HepG2 (cell line): Measurements from ENCODE around the gene BLMH. TPM values are rescaled to one million over a fixed set of nuclear protein-coding genes. Genes with fewer than 3 reads are reported as not detected.
A peak's percentile ranks its signal among the peaks of the same experiment; 100 is the strongest.

Experiments
- AFF4 ChIP-seq: sonication (generic); formaldehyde crosslinking; IDR thresholded peaks from 2 replicates; pipeline ENCODE4 v1.4.0; 2020; ENCODE audit warnings: missing genetic modification reagents
- ASH2L ChIP-seq: fragments of 300-600, 200-600 bp; sonication (generic); IDR thresholded peaks from 2 replicates; pipeline ENCODE4 v1.7.0; 2017; ENCODE audit warnings: low read depth, mild to moderate bottlenecking, moderate library complexity, mixed read lengths, low read length; ENCODE audit not compliant: insufficient read length
- CEBPG ChIP-seq: IDR thresholded peaks from 2 replicates; pipeline ENCODE4 v1.6.1; 2016
- ELF4 ChIP-seq: sonication (generic); formaldehyde crosslinking; IDR thresholded peaks from 2 replicates; pipeline ENCODE4 v1.5.0; 2020; ENCODE audit warnings: missing genetic modification reagents, mild to moderate bottlenecking, moderate library complexity, borderline replicate concordance
- FIP1L1 ChIP-seq: fragments of 200-400 bp; formaldehyde crosslinking; IDR thresholded peaks from 2 replicates; pipeline ENCODE4 v1.6.1; 2018; ENCODE audit warnings: low read depth, mild to moderate bottlenecking, low read length, moderate library complexity, borderline replicate concordance; ENCODE audit not compliant: insufficient read depth
- GMEB2 ChIP-seq: IDR thresholded peaks from 2 replicates; pipeline ENCODE4 v1.6.1; 2016; ENCODE audit warnings: missing biosample characterization, missing genetic modification reagents, low read depth
- HCFC1 ChIP-seq: fragments of 150-350 bp; IDR thresholded peaks from 2 replicates; pipeline ENCODE4 v1.6.1; 2014; ENCODE audit warnings: low read depth, low read length
- JUND ChIP-seq: sonication (generic); formaldehyde crosslinking; IDR thresholded peaks from 2 replicates; pipeline ENCODE4 v1.8.0; 2022; ENCODE audit warnings: mild to moderate bottlenecking, missing genetic modification reagents
- KAT2B ChIP-seq: fragments of 150-350 bp; IDR thresholded peaks from 2 replicates; pipeline ENCODE4 v1.6.1; 2014; ENCODE audit warnings: low read depth, low read length, borderline replicate concordance
- MAFK ChIP-seq, 2 experiments: IDR thresholded peaks in 1 of 2; conservative IDR thresholded peaks in 1 of 2; 2 replicates each; pipeline ENCODE4 v1.6.1; 2011; ENCODE audit warnings: improper control_type of control experiment in 2 of 2, low read length in 2 of 2
- NFE2 ChIP-seq: sonication (generic); formaldehyde crosslinking; IDR thresholded peaks from 2 replicates; pipeline ENCODE4 v1.4.0; 2020; ENCODE audit warnings: missing genetic modification reagents
- PPARG ChIP-seq: conservative IDR thresholded peaks from 2 replicates; pipeline ENCODE4 v1.6.1; 2016; ENCODE audit warnings: missing biosample characterization, missing genetic modification reagents
- SKI ChIP-seq: fragments of 450-650 bp; IDR thresholded peaks from one replicate; pipeline ENCODE4 v1.6.1; 2018; ENCODE audit warnings: mild to moderate bottlenecking; ENCODE audit not compliant: partially characterized antibody
- TBL1XR1 ChIP-seq: fragments of 150-350 bp; IDR thresholded peaks from 2 replicates; pipeline ENCODE4 v1.6.1; 2014; ENCODE audit warnings: borderline replicate concordance, low read length; ENCODE audit not compliant: partially characterized antibody
- TCF7 ChIP-seq: sonication (generic); IDR thresholded peaks from 2 replicates; pipeline ENCODE4 v1.6.1; 2016; ENCODE audit warnings: antibody characterized with exemption, low read depth
- ZMAT5 ChIP-seq: sonication (generic); formaldehyde crosslinking; IDR thresholded peaks from 2 replicates; pipeline ENCODE4 v1.5.0; 2020; ENCODE audit warnings: mild to moderate bottlenecking, low read depth, missing genetic modification reagents, borderline replicate concordance
- ZNF101 ChIP-seq: sonication (generic); formaldehyde crosslinking; IDR thresholded peaks from 2 replicates; pipeline ENCODE4 v1.4.0; 2020; ENCODE audit warnings: mild to moderate bottlenecking, low read depth, missing genetic modification reagents, borderline replicate concordance
- ZNF33B ChIP-seq: sonication (generic); formaldehyde crosslinking; IDR thresholded peaks from 2 replicates; pipeline ENCODE4 v1.5.1; 2020; ENCODE audit warnings: mild to moderate bottlenecking, missing genetic modification reagents
- ZNF687 ChIP-seq: sonication (generic); formaldehyde crosslinking; IDR thresholded peaks from 2 replicates; pipeline ENCODE4 v1.5.1; 2020; ENCODE audit warnings: mild to moderate bottlenecking, missing genetic modification reagents, moderate library complexity
- ZNF713 ChIP-seq: sonication (generic); formaldehyde crosslinking; IDR thresholded peaks from 2 replicates; pipeline ENCODE4 v1.4.0; 2020; ENCODE audit warnings: mild to moderate bottlenecking, missing genetic modification reagents
- polyA plus RNA-seq, 8 experiments: library from polyadenylated mRNA; depleted of rRNA in 3 of 8; stranded (reverse) in 7 of 8; unstranded in 1 of 8; fragments of >200 nt; fragmentation: Illumina TruSeq in 4 of 8; extraction: Trizol in 4 of 8; gene quantifications; 2 replicates each; pipeline versions ENCODE4 v1.2.1 to v1.2.3, GENCODE V29; 2011 to 2016; ENCODE audit warnings: low read depth in 4 of 8, missing spikeins in 1 of 8, mixed read lengths in 1 of 8; ENCODE audit not compliant: insufficient read depth in 1 of 8
- total RNA-seq, 5 experiments: library from RNA; depleted of rRNA; stranded (reverse); fragments of >200 nt; fragmentation: Illumina TruSeq; extraction: Trizol; gene quantifications; 2 replicates each; pipeline ENCODE4 v1.2.3, GENCODE V29; 2016; ENCODE audit warnings: low read depth in 1 of 5

The BLMH gene
- total and polyA plus RNA-seq, 2 of the 13 experiments (the other 11 are each of a cell fraction or from before 2014, with no cell fraction given) = 12.1 to 41.0 TPM

GRCh38 chr17:30291543-30292285, at the start of gene BLMH (continued):
- TF ChIP-seq GMEB2 (CRISPR knock-in tag) (no peak), NFE2 (CRISPR knock-in tag) (no peak), JUND (CRISPR knock-in tag) (0 out of 2 replicates have a peak, but pooled peaks have one; percentile 32), CEBPG (CRISPR knock-in tag) (no peak), ZNF687 (peak; percentile 86), ZNF101 (no peak), ZMAT5 (CRISPR knock-in tag) (no peak), TCF7 (no peak), ELF4 (CRISPR knock-in tag) (no peak), MAFK (conservative IDR thresholded peaks at IDR 0.05 in 1 of 2, IDR thresholded peaks at IDR 0.05 in 1 of 2; ENCODE audit: low read length in 2 of 2) (peak; percentile 81 to 87), FIP1L1 (no peak), ASH2L (peak; percentile 89), TBL1XR1 (no peak), SKI (peak; percentile 55), HCFC1 (no peak), PPARG (no peak), AFF4 (CRISPR knock-in tag) (no peak), ZNF33B (CRISPR knock-in tag) (0 out of 2 replicates have a peak, but pooled peaks have one; percentile 11), ZNF713 (no peak), KAT2B (no peak)
